Measurements from ENCODE around the gene SCARB1. TPM values are rescaled to one million over a fixed set of nuclear protein-coding genes. Genes with fewer than 3 reads are reported as not detected.

Gene SCARB1
- total RNA-seq, 2 donors from 2014 or later: 44.9 to 83.1 TPM

DNA sequence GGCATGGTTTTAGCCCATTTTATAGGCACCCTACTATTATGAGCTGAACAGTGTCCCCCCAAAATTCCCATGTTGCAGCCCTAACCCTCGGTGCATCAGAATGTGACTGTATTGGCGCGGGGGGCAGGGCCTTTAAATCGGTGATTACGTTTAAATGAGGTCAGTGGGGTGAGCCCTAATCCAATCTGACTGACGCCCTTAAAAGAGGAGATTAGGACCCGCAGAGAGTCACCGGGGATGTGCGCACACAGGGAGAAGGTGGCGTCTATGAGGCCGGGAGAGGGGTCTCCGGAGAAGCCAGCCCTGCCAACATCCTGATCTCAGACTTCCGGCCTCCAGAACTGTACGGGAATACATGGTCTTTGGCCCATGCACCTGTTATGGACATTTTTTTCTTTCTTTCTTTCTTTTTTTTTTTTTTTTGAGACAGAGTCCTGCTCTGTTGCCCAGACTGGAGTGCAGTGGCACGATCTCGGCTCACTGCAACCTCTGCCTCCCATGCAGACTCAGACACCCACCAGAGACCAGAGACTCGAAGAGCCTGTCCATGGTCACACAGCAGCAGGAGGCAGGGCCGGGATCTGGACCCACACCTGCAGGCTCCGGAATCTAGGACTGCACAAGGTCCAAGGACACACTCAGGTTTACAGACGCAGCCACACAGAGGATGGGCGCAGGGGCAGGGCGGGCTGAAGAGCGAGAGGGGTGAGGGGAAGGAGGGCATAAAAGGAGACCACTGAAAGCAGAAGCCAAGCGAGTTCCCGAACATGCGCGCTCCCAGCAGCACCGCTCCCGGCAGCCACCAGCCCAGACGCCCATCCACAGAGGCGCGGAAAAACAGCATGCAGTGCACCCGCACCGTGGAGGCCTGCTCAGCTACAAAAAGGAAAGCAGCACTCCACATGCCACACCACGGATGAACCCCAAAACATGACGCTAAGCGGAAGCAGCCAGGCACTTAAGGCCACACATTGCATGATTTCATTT is 19.0 kb downstream of the SCARB1 start:
- H3K27me3 ChIP-seq: no peaks in the 10 kb centered on the region
- no peaks in the 10 kb centered on the region for H3K4me1 ChIP-seq
- no peak for DNase-seq
- TF ChIP-seq, protein P1, sequence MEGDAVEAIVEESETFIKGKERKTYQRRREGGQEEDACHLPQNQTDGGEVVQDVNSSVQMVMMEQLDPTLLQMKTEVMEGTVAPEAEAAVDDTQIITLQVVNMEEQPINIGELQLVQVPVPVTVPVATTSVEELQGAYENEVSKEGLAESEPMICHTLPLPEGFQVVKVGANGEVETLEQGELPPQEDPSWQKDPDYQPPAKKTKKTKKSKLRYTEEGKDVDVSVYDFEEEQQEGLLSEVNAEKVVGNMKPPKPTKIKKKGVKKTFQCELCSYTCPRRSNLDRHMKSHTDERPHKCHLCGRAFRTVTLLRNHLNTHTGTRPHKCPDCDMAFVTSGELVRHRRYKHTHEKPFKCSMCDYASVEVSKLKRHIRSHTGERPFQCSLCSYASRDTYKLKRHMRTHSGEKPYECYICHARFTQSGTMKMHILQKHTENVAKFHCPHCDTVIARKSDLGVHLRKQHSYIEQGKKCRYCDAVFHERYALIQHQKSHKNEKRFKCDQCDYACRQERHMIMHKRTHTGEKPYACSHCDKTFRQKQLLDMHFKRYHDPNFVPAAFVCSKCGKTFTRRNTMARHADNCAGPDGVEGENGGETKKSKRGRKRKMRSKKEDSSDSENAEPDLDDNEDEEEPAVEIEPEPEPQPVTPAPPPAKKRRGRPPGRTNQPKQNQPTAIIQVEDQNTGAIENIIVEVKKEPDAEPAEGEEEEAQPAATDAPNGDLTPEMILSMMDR (IDR thresholded peaks at IDR 0.05): no peak
- intact Hi-C loops (cut with DNase I): no loop called here
- no peak overlapping the region for H3K4me3 ChIP-seq
- H3K27ac ChIP-seq: no peak overlapping the region
- no peak overlapping the region for H3K9ac ChIP-seq (ENCODE audit: low read depth in 2 of 2, low read length in 2 of 2)
- H3K9me3 ChIP-seq: no peaks in the 10 kb centered on the region
- no peaks in the 10 kb centered on the region for H3K36me3 ChIP-seq

GRCh38 chr12:124842800-124843510 is 20.7 kb downstream of the SCARB1 start:
- Histone ChIP-seq H3K4me3 (no peak overlapping the region), H3K4me1 (peaks cover 2% of the 10 kb centered on the region), H3K9me3 (no peaks in the 10 kb centered on the region), H3K27me3 (no peaks in the 10 kb centered on the region), H3K36me3 (no peaks in the 10 kb centered on the region), H3K9ac (ENCODE audit: low read depth in 2 of 2, low read length in 2 of 2) (peak overlapping the region in 1 of 2 donors; percentile 15), H3K27ac (peak overlapping the region; percentile 68)
- DNase-seq: peak; percentile 59
- intact Hi-C loops (cut with DNase I): no loop called here
- TF ChIP-seq, protein P1 (IDR thresholded peaks at IDR 0.05): no peak

GRCh38 chr12:124842073-124842749 is 21.5 kb downstream of the SCARB1 start:
- intact Hi-C loops (cut with DNase I): no loop called here
- H3K4me3 ChIP-seq: no peak overlapping the region
- DNase-seq: peak; percentile 65
- H3K4me1 ChIP-seq: peaks cover 5% of the 10 kb centered on the region
- no peaks in the 10 kb centered on the region for H3K36me3 ChIP-seq
- H3K9ac ChIP-seq (ENCODE audit: low read depth in 2 of 2, low read length in 2 of 2): peak overlapping the region; percentile 24 to 38
- H3K27ac ChIP-seq: peak overlapping the region; percentile 68
- TF ChIP-seq, protein P1 (IDR thresholded peaks at IDR 0.05): no peak
- H3K9me3 ChIP-seq: no peaks in the 10 kb centered on the region
- no peaks in the 10 kb centered on the region for H3K27me3 ChIP-seq

GRCh38 chr12:124841558-124841945 is 22.1 kb downstream of the SCARB1 start:
- H3K27me3 ChIP-seq: no peaks in the 10 kb centered on the region
- TF ChIP-seq, protein P1 (IDR thresholded peaks at IDR 0.05): no peak
- H3K4me3 ChIP-seq: no peak overlapping the region
- H3K9ac ChIP-seq (ENCODE audit: low read depth in 2 of 2, low read length in 2 of 2): peak overlapping the region; percentile 24 to 38
- H3K9me3 ChIP-seq: no peaks in the 10 kb centered on the region
- H3K4me1 ChIP-seq: peaks cover 5% of the 10 kb centered on the region
- intact Hi-C loops (cut with DNase I): no loop called here
- no peaks in the 10 kb centered on the region for H3K36me3 ChIP-seq
- H3K27ac ChIP-seq: peak overlapping the region; percentile 68
- peak; percentile 20 for DNase-seq
